Activated T-helper 17 cell treated with anti-CD3 and anti-CD28 coated beads, Interleukin-2, amount 50 U/mL, for 72 hours (primary cell): ENCODE results near the gene ACER1. TPM values are rescaled to one million over a fixed set of nuclear protein-coding genes. Genes with fewer than 3 reads are reported as not detected.
"Not testable (repeated sequence)": the region's sequence is repeated elsewhere in the genome, so short reads cannot be mapped to it uniquely, and the experiment has no call there.

Experiments used
- ATAC-seq: fragments of 150-1000 bp; cut with Tn5 transposase; replicated peaks from 2 replicates; pipeline ENCODE4 v1.10.0; 2021; ENCODE audit warnings: mild to moderate bottlenecking, moderate library complexity
- H3K27ac Mint-ChIP-seq: one replicate; pipeline ENCODE4 v1.8.0; 2022; ENCODE audit warnings: mixed read lengths
- H3K27me3 Mint-ChIP-seq: one replicate; pipeline ENCODE4 v1.8.0; 2022; ENCODE audit warnings: mixed read lengths
- H3K36me3 Mint-ChIP-seq: one replicate; pipeline ENCODE4 v1.8.0; 2022; ENCODE audit warnings: low read depth, mild to moderate bottlenecking, mixed read lengths
- H3K4me1 Mint-ChIP-seq: one replicate; pipeline ENCODE4 v1.8.0; 2022; ENCODE audit warnings: mixed read lengths
- H3K4me3 Mint-ChIP-seq: one replicate; pipeline ENCODE4 v1.8.0; 2022; ENCODE audit warnings: mild to moderate bottlenecking, mixed read lengths
- H3K9me3 Mint-ChIP-seq: one replicate; pipeline ENCODE4 v1.8.0; 2022; ENCODE audit warnings: mixed read lengths
- total RNA-seq, 2 donors: library from RNA; stranded (reverse); gene quantifications; one replicate each; pipeline ENCODE4 v1.2.3, GENCODE V29; 2022

Gene ACER1
- total RNA-seq, 2 donors from 2014 or later, result not detected

DNA sequence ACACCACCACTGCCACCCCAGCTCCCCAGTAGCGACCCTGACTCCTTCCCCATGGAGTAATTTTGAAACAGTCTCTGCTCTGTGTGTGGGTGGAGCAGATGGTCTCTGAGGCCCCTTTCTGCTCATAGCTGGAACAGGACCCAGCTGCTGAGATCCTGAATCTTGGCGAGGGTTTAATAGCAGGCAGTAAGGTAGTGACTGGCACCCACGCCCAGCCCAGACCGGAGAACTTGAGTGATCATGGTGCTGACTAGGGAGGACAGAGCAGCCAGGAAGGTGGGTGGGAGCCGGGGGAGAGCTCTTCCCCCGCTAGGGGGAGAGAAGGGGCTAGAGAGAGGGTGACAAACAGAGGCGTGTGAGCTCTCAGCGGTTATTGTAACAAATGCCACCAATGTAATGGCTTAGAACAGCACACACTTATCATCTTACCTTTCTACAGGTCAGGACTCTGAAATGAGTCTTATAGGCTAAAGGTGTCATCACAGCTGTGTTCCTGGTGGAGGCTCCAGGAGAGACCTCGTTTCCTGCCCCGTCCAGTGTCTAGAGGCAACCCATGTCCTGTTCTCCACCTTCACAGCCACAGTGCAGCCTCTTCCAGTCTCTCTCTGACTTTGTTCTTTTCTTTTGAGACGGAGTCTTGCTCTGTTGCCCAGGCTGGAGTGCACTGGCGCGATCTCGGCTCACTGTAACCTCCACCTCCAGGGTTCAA, 7.2 kb upstream of the ACER1 start:
- Mint-ChIP-seq H3K4me3 (no peak overlapping the region), H3K4me1 (peaks cover 5% of the 10 kb centered on the region), H3K27me3 (no peaks in the 10 kb centered on the region), H3K27ac (peak overlapping the region; percentile 54), H3K9me3 (no peaks in the 10 kb centered on the region), H3K36me3 (no peaks in the 10 kb centered on the region)
- peak; percentile 42 for ATAC-seq

DNA sequence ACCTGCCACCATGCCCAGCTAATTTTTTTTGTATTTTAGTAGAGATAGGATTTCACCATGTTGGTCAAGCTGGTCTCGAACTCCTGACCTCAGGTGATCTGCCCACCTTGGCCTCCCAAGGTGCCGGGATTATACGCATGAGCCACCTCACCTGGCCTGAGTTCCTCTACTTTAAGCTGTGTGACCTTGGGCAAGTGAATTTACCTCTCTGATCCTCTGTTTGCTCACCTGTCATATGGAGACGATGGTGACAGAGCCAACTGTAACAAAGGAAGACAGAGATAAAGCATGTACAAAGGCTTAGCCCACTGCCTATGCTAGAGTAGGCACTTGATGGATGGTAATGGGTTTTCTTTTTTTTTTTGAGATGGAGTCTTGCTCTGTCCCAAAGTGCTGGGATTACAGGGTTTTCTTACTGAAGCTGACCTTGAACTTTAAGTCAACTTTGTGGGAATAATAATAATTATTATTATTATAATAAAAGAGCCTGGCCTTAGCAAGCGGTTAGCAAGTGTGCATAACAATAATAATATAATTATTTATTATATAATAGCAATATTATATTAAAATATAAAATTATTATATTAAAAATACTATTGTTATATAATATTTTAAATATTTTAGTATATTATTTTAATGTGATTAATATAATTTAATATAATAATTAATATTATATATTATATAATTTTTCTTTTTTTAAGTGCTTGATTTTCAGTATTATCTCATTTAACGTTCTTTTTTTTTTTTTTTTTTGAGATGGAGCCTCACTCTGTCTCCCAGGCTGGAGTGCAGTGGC, 1.3 kb upstream of the ACER1 start:
- H3K27ac Mint-ChIP-seq, result no peak overlapping the region
- no peak overlapping the region for H3K4me3 Mint-ChIP-seq
- no peaks in the 10 kb centered on the region for H3K27me3 Mint-ChIP-seq
- H3K4me1 Mint-ChIP-seq, result no peaks in the 10 kb centered on the region
- no peaks in the 10 kb centered on the region for H3K9me3 Mint-ChIP-seq
- ATAC-seq, result no peak
- no peaks in the 10 kb centered on the region for H3K36me3 Mint-ChIP-seq

DNA sequence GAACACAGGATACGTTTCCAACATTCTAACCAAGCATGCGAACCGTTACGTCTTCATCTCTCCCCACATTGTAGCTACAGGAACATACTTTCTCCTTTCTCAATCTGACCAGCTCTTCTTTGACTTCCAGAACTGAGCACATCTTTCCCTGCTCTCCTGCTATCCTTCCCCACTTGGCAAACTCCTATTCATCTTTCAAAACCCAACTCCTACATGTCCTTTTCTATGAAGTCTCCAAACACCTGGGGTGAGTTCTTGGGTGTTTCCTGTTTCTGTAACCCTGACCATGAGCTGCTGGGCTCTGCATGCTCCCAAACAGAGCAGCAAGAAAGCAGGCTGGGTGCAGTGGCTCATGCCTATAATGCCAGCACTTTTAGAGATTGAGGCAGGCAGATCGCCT, 6.6 kb downstream of the ACER1 start:
- no peak for ATAC-seq
- H3K4me1 Mint-ChIP-seq, result no peaks in the 10 kb centered on the region
- no peak overlapping the region for H3K27ac Mint-ChIP-seq
- H3K9me3 Mint-ChIP-seq, result no peaks in the 10 kb centered on the region
- no peaks in the 10 kb centered on the region for H3K27me3 Mint-ChIP-seq
- no peaks in the 10 kb centered on the region for H3K36me3 Mint-ChIP-seq
- no peak overlapping the region for H3K4me3 Mint-ChIP-seq

DNA sequence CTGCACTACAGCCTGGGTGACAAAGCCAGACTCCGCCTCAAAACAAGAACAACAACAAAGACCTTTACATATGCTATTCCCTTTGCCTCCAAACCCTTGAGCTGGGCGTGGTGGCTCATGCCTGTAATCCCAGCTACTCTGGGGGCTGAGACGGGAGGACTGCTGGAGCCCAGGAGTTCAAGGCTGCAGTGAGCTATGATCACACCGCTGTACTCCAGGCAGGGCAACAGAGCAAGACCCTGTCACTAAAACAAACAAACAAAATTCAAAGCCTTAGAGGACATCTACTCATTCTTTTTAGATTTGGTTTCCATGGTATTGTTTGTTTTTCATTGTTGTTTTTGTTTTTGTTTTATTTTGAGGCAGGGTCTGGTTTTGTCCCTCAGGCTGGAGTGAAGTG, 7.8 kb downstream of the ACER1 start:
- no peak overlapping the region for H3K4me3 Mint-ChIP-seq
- H3K4me1 Mint-ChIP-seq, result no peaks in the 10 kb centered on the region
- no peaks in the 10 kb centered on the region for H3K36me3 Mint-ChIP-seq
- H3K9me3 Mint-ChIP-seq, result no peaks in the 10 kb centered on the region
- no peak overlapping the region for H3K27ac Mint-ChIP-seq
- no peaks in the 10 kb centered on the region for H3K27me3 Mint-ChIP-seq
- ATAC-seq, result no peak

DNA sequence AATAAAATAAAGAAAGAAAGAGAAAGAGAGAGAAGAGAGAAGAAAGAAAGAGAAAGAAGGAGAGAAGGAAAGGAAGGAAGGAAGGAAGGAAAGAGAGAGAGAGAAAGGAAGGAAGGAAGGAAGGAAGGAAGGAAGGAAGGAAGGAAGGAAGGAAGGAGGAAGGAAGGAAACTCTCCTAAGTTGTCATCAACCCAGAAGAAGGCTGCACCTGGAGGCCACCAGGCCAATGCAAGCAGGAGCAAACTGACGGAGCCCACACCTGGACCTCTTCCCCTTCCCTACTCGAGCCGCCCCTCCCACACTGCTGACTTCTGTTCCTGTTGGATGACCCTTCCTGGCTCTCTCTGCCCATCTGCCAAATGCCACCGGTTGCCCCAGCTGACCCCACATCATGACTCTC, 8.7 kb downstream of the ACER1 start:
- H3K4me1 Mint-ChIP-seq, result no peaks in the 10 kb centered on the region
- no peaks in the 10 kb centered on the region for H3K9me3 Mint-ChIP-seq
- no peak for ATAC-seq
- H3K36me3 Mint-ChIP-seq, result no peaks in the 10 kb centered on the region
- no peak overlapping the region for H3K27ac Mint-ChIP-seq
- H3K27me3 Mint-ChIP-seq, result no peaks in the 10 kb centered on the region
- no peak overlapping the region for H3K4me3 Mint-ChIP-seq

DNA sequence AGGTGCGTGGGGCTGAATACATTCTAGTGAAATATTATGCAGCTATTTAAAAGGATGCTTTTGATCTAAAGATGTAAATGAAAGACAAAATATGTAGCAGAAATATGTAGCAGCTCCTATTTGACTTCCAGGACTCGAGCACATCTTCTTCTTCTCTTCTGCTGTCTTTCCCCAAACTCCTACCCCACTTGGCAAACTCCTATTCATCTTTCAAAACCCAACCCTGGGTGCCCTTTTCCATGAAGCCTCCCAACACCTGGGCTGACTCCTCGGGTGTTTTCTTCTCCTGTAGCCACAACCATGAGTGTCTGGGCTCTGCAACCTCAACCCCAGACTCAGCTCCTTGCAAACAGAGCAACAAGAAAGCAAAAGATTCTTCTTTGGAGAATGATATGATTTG, 11.1 kb downstream of the ACER1 start:
- no peaks in the 10 kb centered on the region for H3K27me3 Mint-ChIP-seq

DNA sequence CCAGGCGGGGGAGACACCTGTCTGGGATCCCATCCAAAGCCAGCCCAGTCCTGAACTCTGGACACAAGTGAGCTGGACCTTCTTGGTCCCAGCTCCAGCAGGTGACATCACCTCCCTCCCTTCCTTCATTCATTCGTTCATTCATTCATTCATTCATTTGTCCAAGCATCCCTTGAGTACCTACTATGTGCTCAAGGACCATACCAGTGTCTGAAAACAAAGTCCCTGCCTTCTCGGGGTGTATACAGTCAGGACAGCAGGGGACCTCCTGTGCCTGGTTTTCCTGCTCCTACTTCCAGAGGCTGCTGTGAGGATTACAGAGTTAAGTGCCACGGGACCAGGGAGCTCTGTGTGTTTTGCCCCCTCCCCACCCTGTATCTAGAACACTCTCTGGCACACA, 14.0 kb downstream of the ACER1 start:
- Mint-ChIP-seq H3K4me1 (no peaks in the 10 kb centered on the region), H3K27me3 (no peaks in the 10 kb centered on the region), H3K36me3 (no peaks in the 10 kb centered on the region), H3K27ac (no peak overlapping the region), H3K4me3 (no peak overlapping the region), H3K9me3 (no peaks in the 10 kb centered on the region)
- ATAC-seq, result no peak

More for the DNA sequence above, 11.1 kb downstream of the ACER1 start:
- H3K4me3 Mint-ChIP-seq, result no peak overlapping the region
- no peaks in the 10 kb centered on the region for H3K4me1 Mint-ChIP-seq
- no peaks in the 10 kb centered on the region for H3K9me3 Mint-ChIP-seq
- ATAC-seq, result no peak
- H3K36me3 Mint-ChIP-seq, result no peaks in the 10 kb centered on the region
- H3K27ac Mint-ChIP-seq, result peak overlapping the region; percentile 62

DNA sequence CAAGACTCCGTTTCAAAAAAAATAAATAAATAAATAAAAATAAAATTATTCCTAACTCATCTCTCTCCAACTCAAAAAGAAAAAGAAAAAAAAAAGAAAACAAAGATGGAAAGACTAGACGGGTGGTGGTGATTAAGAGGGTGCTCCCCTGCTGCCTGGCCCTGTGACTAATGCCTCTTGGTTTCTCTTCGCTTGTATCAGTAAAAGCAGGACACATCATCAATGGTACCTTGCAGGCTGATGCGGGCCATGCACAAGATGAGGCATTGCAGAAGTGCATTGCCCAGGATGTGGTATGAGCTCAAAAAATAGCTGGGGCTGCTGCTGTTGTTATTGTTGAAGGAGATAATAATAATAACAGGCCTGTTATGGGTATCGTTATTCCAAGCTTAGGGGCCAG, 14.6 kb downstream of the ACER1 start:
- no peak overlapping the region for H3K4me3 Mint-ChIP-seq
- peak overlapping the region; percentile 0 for H3K27ac Mint-ChIP-seq
- no peaks in the 10 kb centered on the region for H3K27me3 Mint-ChIP-seq
- H3K9me3 Mint-ChIP-seq, result no peaks in the 10 kb centered on the region
- peak; percentile 99 for ATAC-seq
- no peaks in the 10 kb centered on the region for H3K36me3 Mint-ChIP-seq
- H3K4me1 Mint-ChIP-seq, result no peaks in the 10 kb centered on the region

DNA sequence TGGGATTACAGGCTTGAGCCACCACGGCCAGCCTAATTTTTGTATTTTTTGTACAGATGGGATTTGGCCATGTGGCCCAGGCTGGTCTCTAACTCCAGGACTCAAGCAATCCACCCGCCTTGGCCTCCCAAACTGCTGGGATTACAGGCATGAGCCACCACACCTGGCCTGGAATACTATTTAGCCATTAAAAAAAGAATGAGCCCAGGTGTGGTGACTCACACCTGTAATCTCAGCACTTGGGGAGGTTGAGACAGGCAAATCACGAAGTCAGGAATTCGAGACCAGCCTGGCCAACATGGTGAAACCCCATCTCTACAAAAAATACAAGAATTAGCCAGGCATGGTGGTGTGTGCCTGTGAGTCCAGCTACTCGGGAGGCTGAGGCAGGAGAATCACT, 17.8 kb downstream of the ACER1 start:
- not testable (repeated sequence) for ATAC-seq, H3K4me1 Mint-ChIP-seq, H3K9me3 Mint-ChIP-seq, H3K4me3 Mint-ChIP-seq, H3K27ac Mint-ChIP-seq, H3K27me3 Mint-ChIP-seq, H3K36me3 Mint-ChIP-seq

DNA sequence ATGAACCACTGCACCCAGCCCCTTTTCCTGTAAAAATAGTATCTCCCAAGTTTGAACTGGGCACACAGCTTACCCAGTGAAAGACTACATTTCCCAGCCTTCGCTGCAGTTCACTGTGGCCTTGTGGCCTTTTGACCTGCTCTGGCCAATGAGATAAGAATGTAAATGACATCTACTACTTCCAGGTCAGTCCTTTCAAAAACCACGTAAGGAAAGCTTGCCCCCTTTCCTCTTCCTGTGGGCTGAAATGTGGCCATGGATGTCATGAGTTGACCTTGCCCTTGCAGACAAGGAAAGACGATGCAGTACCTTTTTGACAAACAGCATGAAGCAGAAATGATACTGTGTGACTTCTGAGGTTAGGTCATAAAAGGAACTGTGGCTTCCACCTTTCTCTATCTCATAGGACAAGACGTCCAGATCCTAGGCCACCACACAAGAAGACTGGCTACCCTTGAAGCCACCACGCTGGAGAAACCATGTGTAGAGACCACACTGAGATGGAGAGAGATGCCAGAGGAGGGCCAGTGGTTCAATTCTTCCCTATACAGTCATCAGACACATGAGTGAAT, 19.9 kb downstream of the ACER1 start:
- Mint-ChIP-seq H3K27ac (no peak overlapping the region), H3K4me3 (no peak overlapping the region), H3K36me3 (no peaks in the 10 kb centered on the region), H3K4me1 (no peaks in the 10 kb centered on the region), H3K9me3 (no peaks in the 10 kb centered on the region), H3K27me3 (no peaks in the 10 kb centered on the region)
- no peak for ATAC-seq

DNA sequence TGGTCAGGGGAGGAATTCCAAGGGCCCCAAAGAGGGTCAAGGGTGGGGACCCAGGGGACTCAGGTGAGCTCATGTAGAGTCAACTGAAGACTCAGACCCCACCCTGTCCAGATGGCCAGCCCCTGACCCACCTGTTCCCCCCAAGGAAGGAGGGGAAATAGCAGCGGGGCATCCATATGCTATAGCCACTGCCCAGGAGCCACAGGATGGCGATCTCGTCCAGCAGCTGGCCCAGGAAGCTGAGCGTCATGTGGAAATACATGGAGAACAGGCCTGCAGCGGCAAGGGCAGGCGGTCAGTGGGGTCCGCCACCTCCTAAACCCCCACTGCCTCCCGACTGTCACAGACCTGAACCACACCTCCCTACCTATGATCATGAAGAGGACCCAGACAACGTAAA, 21.4 kb downstream of the ACER1 start:
- Mint-ChIP-seq H3K36me3 (no peaks in the 10 kb centered on the region), H3K27me3 (no peaks in the 10 kb centered on the region), H3K27ac (no peak overlapping the region), H3K9me3 (no peaks in the 10 kb centered on the region), H3K4me1 (no peaks in the 10 kb centered on the region), H3K4me3 (no peak overlapping the region)
- ATAC-seq, result no peak

DNA sequence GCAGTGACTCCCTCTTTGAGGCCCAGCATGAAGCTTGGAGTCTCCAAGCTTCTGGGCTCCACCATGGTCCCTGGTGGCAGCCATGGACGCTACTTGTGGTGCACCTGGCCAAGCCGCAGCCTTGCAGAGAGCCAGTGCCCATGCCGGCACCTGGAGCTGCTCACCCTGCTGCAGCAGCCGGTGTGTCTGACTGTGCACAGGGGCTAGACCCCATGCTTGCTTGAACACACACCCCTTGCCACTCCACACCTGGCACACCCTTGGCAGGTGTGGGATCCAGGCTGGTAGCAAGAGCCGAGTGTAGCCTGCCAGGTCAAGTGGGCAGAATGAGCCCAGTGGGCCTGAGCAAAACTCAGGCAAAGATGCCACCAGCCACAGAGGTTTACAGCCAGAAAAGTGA, 35.0 kb downstream of the ACER1 start:
- no peak for ATAC-seq
- Mint-ChIP-seq H3K27me3 (no peaks in the 10 kb centered on the region), H3K27ac (no peak overlapping the region)

DNA sequence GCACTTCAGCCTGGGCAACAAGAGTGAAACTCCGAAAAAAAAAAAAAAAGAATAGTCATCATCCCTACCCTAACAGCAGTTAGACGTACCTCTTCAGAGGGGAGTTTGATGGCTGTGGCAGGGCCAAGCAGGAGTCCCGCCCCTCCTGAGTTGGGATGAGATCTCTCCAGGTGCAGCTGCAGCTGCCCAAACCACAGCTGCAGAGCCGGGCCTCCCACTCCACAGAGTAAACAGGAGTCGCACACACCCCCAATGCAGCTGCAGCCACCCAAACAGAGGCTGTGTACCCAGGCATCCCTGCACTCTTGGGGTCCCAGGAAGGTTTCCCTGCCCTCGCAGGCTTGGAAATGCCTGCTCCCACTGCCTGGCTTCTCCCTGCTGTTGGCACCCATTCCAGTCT, 36.2 kb downstream of the ACER1 start:
- Mint-ChIP-seq H3K4me3 (no peak overlapping the region), H3K27me3 (no peaks in the 10 kb centered on the region), H3K27ac (no peak overlapping the region), H3K4me1 (no peaks in the 10 kb centered on the region), H3K9me3 (peaks cover 4% of the 10 kb centered on the region), H3K36me3 (no peaks in the 10 kb centered on the region)
- ATAC-seq, result no peak

More for the DNA sequence above, 35.0 kb downstream of the ACER1 start:
- peaks cover 4% of the 10 kb centered on the region for H3K9me3 Mint-ChIP-seq
- no peaks in the 10 kb centered on the region for H3K36me3 Mint-ChIP-seq
- no peak overlapping the region for H3K4me3 Mint-ChIP-seq
- H3K4me1 Mint-ChIP-seq, result no peaks in the 10 kb centered on the region

DNA sequence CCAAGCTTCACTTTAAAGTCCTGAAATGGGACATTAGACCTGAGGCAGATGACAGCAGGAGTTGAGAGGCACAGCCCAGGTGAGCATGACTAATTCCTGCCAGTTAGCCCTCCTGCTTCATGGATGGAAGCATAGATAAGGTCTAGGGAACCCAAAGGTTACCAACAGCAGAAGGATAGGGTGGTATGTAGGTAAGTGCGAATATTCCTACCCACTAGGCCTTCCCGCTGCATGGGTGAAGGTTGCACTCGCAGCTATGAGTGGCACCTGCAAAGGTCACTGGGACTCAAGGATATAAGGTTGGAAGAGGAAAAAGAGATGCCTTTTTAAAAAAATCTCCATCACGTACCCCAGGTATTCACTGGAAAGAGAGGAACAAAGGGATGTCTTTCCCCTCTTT, 41.4 kb downstream of the ACER1 start:
- Mint-ChIP-seq H3K27me3 (no peaks in the 10 kb centered on the region), H3K27ac (no peak overlapping the region), H3K4me3 (no peak overlapping the region), H3K36me3 (no peaks in the 10 kb centered on the region), H3K4me1 (no peaks in the 10 kb centered on the region), H3K9me3 (peaks cover 12% of the 10 kb centered on the region)
- no peak for ATAC-seq

DNA sequence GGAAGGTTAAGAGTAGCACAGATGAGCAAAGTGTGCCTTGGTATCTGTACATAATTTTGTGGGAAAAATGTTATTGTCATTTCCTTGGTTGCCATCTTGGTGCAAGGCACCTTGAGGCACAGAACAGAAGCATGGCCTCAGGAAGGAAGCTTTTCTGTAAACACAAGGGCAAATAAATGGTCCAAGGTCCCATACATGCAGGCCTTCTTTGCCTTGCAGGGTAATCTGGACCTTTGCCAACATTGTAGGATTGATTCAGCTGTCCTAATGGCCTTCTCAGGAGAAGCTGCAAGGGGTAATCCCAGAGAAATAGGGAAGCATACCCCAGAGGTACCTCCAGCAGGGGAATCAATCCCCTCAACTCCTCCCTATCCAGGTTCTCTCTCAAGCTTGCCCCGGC, 44.7 kb downstream of the ACER1 start:
- no peaks in the 10 kb centered on the region for H3K4me1 Mint-ChIP-seq
- ATAC-seq, result no peak
- H3K27ac Mint-ChIP-seq, result no peak overlapping the region
- no peaks in the 10 kb centered on the region for H3K36me3 Mint-ChIP-seq
- H3K27me3 Mint-ChIP-seq, result no peaks in the 10 kb centered on the region
- H3K4me3 Mint-ChIP-seq, result no peak overlapping the region
- H3K9me3 Mint-ChIP-seq, result peaks cover 8% of the 10 kb centered on the region
